ENCODE results near the gene WDR83. TPM values are rescaled to one million over a fixed set of nuclear protein-coding genes. Genes with fewer than 3 reads are reported as not detected.
"Not testable (repeated sequence)": the region's sequence is repeated elsewhere in the genome, so short reads cannot be mapped to it uniquely, and the experiment has no call there.

Gene WDR83
- total RNA-seq, 1 donor from 2014 or later = 8.4 TPM

GRCh38 chr19:12711187-12711586 is 44.6 kb downstream of the WDR83 start:
- H3K36me3 ChIP-seq = peaks cover 94% of the 10 kb centered on the region
- DNase-seq = no peak
- peaks cover 5% of the 10 kb centered on the region for H3K4me1 ChIP-seq
- no peaks in the 10 kb centered on the region for H3K9me3 ChIP-seq (replicated peaks)
- TF ChIP-seq, protein P1, sequence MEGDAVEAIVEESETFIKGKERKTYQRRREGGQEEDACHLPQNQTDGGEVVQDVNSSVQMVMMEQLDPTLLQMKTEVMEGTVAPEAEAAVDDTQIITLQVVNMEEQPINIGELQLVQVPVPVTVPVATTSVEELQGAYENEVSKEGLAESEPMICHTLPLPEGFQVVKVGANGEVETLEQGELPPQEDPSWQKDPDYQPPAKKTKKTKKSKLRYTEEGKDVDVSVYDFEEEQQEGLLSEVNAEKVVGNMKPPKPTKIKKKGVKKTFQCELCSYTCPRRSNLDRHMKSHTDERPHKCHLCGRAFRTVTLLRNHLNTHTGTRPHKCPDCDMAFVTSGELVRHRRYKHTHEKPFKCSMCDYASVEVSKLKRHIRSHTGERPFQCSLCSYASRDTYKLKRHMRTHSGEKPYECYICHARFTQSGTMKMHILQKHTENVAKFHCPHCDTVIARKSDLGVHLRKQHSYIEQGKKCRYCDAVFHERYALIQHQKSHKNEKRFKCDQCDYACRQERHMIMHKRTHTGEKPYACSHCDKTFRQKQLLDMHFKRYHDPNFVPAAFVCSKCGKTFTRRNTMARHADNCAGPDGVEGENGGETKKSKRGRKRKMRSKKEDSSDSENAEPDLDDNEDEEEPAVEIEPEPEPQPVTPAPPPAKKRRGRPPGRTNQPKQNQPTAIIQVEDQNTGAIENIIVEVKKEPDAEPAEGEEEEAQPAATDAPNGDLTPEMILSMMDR (IDR thresholded peaks at IDR 0.05; ENCODE audit: borderline replicate concordance) = no peak
- no peaks in the 10 kb centered on the region for H3K27me3 ChIP-seq (ENCODE audit: low read depth)
- H3K4me3 ChIP-seq = no peak overlapping the region
- H3K27ac ChIP-seq (replicated peaks) = no peak overlapping the region
- intact Hi-C loops (cut with micrococcal nuclease) = no loop called here

- peaks cover 93% of the 10 kb centered on the region for H3K36me3 ChIP-seq
- intact Hi-C loops (cut with micrococcal nuclease); H3K4me1 ChIP-seq; DNase-seq; H3K27me3 ChIP-seq (ENCODE audit: low read depth); H3K27ac ChIP-seq (replicated peaks); H3K9me3 ChIP-seq (replicated peaks); H3K4me3 ChIP-seq: not testable (repeated sequence)
- TF ChIP-seq, protein P1 (IDR thresholded peaks at IDR 0.05; ENCODE audit: borderline replicate concordance) = peak; percentile 45
These were observed 45.5 kb downstream of the WDR83 start for GRCh38 chr19:12712077-12712476.

DNA sequence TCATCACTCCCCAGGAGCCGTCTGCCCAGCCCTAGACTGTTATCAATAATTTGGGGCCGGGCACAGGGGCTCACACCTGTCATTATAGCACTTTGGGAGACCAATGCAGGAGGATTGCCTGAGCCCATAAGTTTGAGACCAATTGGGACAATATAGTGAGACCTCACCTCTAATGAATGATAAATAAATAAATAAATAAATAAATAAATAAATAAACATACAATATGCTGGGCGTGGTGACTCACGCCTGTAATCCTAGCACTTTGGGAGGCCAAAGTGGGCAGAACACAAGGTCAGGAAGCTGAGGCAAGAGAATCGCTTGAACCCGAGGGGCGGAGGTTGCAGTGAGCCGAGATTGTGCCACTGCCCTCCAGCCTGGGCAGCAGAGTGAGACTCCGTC is 46.7 kb downstream of the WDR83 start:
- H3K27me3 ChIP-seq (ENCODE audit: low read depth); H3K27ac ChIP-seq (replicated peaks); DNase-seq; H3K9me3 ChIP-seq (replicated peaks); H3K4me1 ChIP-seq; intact Hi-C loops (cut with micrococcal nuclease); H3K4me3 ChIP-seq: not testable (repeated sequence)
- H3K36me3 ChIP-seq = peaks cover 93% of the 10 kb centered on the region

DNA sequence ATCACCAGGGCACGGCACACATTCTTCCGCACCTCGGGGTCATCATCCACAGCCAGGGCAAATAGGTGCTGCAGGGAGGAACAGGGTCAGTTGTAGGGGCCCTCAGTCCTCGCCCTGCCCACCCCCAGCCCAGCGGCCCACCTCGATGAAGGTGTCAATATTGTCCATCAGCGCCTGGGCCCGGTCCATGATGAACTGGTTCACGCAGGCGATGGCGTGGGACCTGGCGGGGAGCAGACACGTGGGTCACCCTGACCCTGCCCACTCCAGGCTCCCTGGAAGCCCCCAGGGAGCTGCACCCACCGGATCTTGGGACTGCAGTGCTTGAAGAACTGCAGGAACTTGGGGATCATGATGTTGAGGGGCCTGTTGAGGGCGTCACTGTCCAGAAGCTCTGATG is 48.5 kb downstream of the WDR83 start:
- H3K9me3 ChIP-seq (replicated peaks) = no peaks in the 10 kb centered on the region
- peaks cover 87% of the 10 kb centered on the region for H3K36me3 ChIP-seq
- TF ChIP-seq, protein P1 (IDR thresholded peaks at IDR 0.05; ENCODE audit: borderline replicate concordance) = no peak
- no peak overlapping the region for H3K27ac ChIP-seq (replicated peaks)
- no peak for DNase-seq
- intact Hi-C loops (cut with micrococcal nuclease) = no loop called here
- no peaks in the 10 kb centered on the region for H3K27me3 ChIP-seq (ENCODE audit: low read depth)
- peaks cover 12% of the 10 kb centered on the region for H3K4me1 ChIP-seq
- no peak overlapping the region for H3K4me3 ChIP-seq

GRCh38 chr19:12715929-12716328 is 49.3 kb downstream of the WDR83 start:
- intact Hi-C loops (cut with micrococcal nuclease) = no loop called here
- TF ChIP-seq, protein P1 (IDR thresholded peaks at IDR 0.05; ENCODE audit: borderline replicate concordance) = no peak

DNA sequence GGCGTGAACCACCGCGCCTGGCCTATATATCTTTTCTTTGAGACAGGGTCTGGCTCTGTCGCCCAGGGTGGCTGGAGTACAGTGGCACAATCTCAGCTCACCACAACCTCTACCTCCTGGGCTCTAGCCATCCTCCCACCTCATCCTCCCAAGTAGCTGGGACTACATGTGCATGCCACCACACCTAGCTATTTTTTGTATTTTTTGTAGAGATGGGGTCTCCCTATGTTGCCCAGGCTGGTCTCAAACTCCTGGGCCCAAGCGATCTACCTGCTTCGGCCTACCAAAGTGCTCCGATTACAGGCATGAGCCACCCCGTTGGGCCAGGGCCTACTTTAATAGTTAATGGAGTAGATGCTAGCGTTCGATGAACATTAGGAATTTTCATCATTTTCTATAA is 53.7 kb downstream of the WDR83 start:
- peaks cover 46% of the 10 kb centered on the region for H3K4me1 ChIP-seq
- DNase-seq = no peak
- H3K36me3 ChIP-seq = peaks cover 38% of the 10 kb centered on the region
- peak overlapping the region; percentile 96 for H3K27ac ChIP-seq (replicated peaks)
- peak overlapping the region; percentile 83 for H3K4me3 ChIP-seq
- TF ChIP-seq, protein P1 (IDR thresholded peaks at IDR 0.05; ENCODE audit: borderline replicate concordance) = no peak
- no peaks in the 10 kb centered on the region for H3K9me3 ChIP-seq (replicated peaks)
- no peaks in the 10 kb centered on the region for H3K27me3 ChIP-seq (ENCODE audit: low read depth)
- intact Hi-C loops (cut with micrococcal nuclease) = no loop called here

More at GRCh38 chr19:12715929-12716328, 49.3 kb downstream of the WDR83 start:
- Histone ChIP-seq H3K4me1 (peaks cover 21% of the 10 kb centered on the region), H3K27ac (replicated peaks) (no peak overlapping the region), H3K36me3 (peaks cover 79% of the 10 kb centered on the region), H3K4me3 (no peak overlapping the region), H3K9me3 (replicated peaks) (no peaks in the 10 kb centered on the region), H3K27me3 (ENCODE audit: low read depth) (no peaks in the 10 kb centered on the region)
- DNase-seq = no peak
